A549 treated with dexamethasone at 1 μM for 4 hours (cell line): ENCODE results near the gene DNLZ. TPM values are rescaled to one million over a fixed set of nuclear protein-coding genes. Genes with fewer than 3 reads are reported as not detected.

ENCODE experiments used
- total RNA-seq: library from RNA; stranded (reverse); fragments of 200-300 nt; extraction: Qiagen RNA extraction; gene quantifications from 5 replicates; pipeline ENCODE4 v1.2.3, GENCODE V29; 2022

Gene DNLZ
- total RNA-seq = 22.8 to 34.8 TPM (median 31.4 TPM) in 5 replicates

GRCh38 chr9:136363106-136363948 lies at the start of gene DNLZ:
Gene DNLZ (minus strand): TSS chr9:136363744. CDS start chr9:136363714, 30 bp downstream.

GRCh38 chr9:136410500-136411287 lies 47.1 kb upstream of the DNLZ start, which contains the start of the genes ENTR1 and PMPCA:
Gene ENTR1 (minus strand): TSS chr9:136410614. CDS start chr9:136410397, 217 bp downstream.
Gene PMPCA (plus strand): TSS chr9:136410658. CDS start chr9:136410669, 11 bp downstream.

GRCh38 chr9:136400038-136400834 lies 36.7 kb upstream of the DNLZ start, which contains the start of gene SNAPC4:
Gene SNAPC4 (minus strand): TSS chr9:136400170. CDS start chr9:136398428, 1,742 bp downstream.

GRCh38 chr9:136373300-136374182 lies 10.0 kb upstream of the DNLZ start, which contains the start of gene CARD9:
Gene CARD9 (minus strand): TSS chr9:136373669. CDS start chr9:136372078, 1,591 bp downstream.

GRCh38 chr9:136327304-136327974 lies 36.1 kb downstream of the DNLZ start, which contains the start of gene GPSM1:
Gene GPSM1 (plus strand): TSS chr9:136327539. CDS start chr9:136327696, 157 bp downstream.

Other genes starting within 250 kb of the DNLZ start
- gene TMEM250, start 244.9 kb downstream of the DNLZ start, total RNA-seq = 31.0 to 50.8 TPM (median 47.6 TPM) in 5 replicates
- 0.05 to 0.13 TPM (median 0.11 TPM) in 5 replicates for gene LHX3, start 158.6 kb downstream of the DNLZ start, total RNA-seq
- gene QSOX2, start 117.9 kb downstream of the DNLZ start, total RNA-seq = 21.5 to 28.5 TPM (median 26.5 TPM) in 5 replicates
- 0.01 TPM in 2 of 5 replicates, not detected in the others for gene CCDC187, start 59.6 kb downstream of the DNLZ start, total RNA-seq
- 8.7 to 15.4 TPM (median 13.6 TPM) in 5 replicates for gene GPSM1, start 36.2 kb downstream of the DNLZ start, total RNA-seq
- 0.34 to 1.9 TPM (median 0.99 TPM) in 5 replicates for gene CARD9, start 9.9 kb upstream of the DNLZ start, total RNA-seq
- gene SNAPC4, start 36.4 kb upstream of the DNLZ start, total RNA-seq = 8.3 to 13.0 TPM (median 11.6 TPM) in 5 replicates
- 54.6 to 74.1 TPM (median 66.9 TPM) in 5 replicates for gene ENTR1, start 46.9 kb upstream of the DNLZ start, total RNA-seq
- 74.1 to 88.5 TPM (median 86.2 TPM) in 5 replicates for gene PMPCA, start 46.9 kb upstream of the DNLZ start, total RNA-seq
- 11.2 to 21.3 TPM (median 18.1 TPM) in 5 replicates for gene INPP5E, start 76.1 kb upstream of the DNLZ start, total RNA-seq
- 44.7 to 63.5 TPM (median 63.0 TPM) in 5 replicates for gene SEC16A, start 119.3 kb upstream of the DNLZ start, total RNA-seq
- gene NOTCH1, start 182.3 kb upstream of the DNLZ start, total RNA-seq = 6.5 to 13.7 TPM (median 13.2 TPM) in 5 replicates